Spinal cord (tissue), 10 donors: ENCODE measurements around the gene SPAG6. TPM values are rescaled to one million over a fixed set of nuclear protein-coding genes. Genes with fewer than 3 reads are reported as not detected.

Source experiments
- DNase-seq, 6 donors: peaks; one replicate each; pipeline versions ENCODE4 v3.0.0 to v3.0.0-alpha.2; 2013 to 2015; ENCODE audit warnings: low spot score in 6 of 6, low read depth in 4 of 6
- H3K27ac ChIP-seq: one replicate; pipeline ENCODE4 v1.5.1; 2013; ENCODE audit warnings: low read depth, low read length, control low read depth
- H3K27me3 ChIP-seq: one replicate; pipeline ENCODE4 v1.6.1; 2013; ENCODE audit warnings: low read length; ENCODE audit not compliant: control insufficient read depth, insufficient read depth
- H3K36me3 ChIP-seq: one replicate; pipeline ENCODE4 v1.6.1; 2013; ENCODE audit warnings: low read length; ENCODE audit not compliant: control insufficient read depth, insufficient read depth
- H3K4me1 ChIP-seq: one replicate; pipeline ENCODE4 v1.6.1; 2013; ENCODE audit warnings: low read length; ENCODE audit not compliant: control insufficient read depth, insufficient read depth
- H3K4me3 ChIP-seq: one replicate; pipeline ENCODE4 v1.5.1; 2013; ENCODE audit warnings: low read depth, low read length, control low read depth
- H3K9me3 ChIP-seq: one replicate; pipeline ENCODE4 v1.6.1; 2013; ENCODE audit warnings: low read length; ENCODE audit not compliant: control insufficient read depth, insufficient read depth
- WGBS: methylation state at CpG from one replicate; pipeline ENCODE4 v1.1.5; 2013; ENCODE audit warnings: missing lambda C conversion rate; ENCODE audit not compliant: insufficient coverage; 5-methylcytosine and 5-hydroxymethylcytosine counted together
- polyA plus RNA-seq, 2 donors: library from polyadenylated mRNA; unstranded; fragments of 120-200 nt; gene quantifications; one replicate each; pipeline ENCODE4 v1.2.1, GENCODE V29; 2013; ENCODE audit not compliant: insufficient read length in 2 of 2
- total RNA-seq, 2 donors: library from RNA; depleted of rRNA in 1 of 2; stranded (reverse); fragments of 120-200 nt in 1 of 2; fragments of >200 nt in 1 of 2; gene quantifications; one replicate each; pipeline versions ENCODE4 v1.2.3 to v1.2.4, GENCODE V29; 2013 to 2014
- donor health status: healthy.

Gene SPAG6
- total and polyA plus RNA-seq, 4 donors, result 4.5 to 19.4 (median 11.5) TPM

DNA sequence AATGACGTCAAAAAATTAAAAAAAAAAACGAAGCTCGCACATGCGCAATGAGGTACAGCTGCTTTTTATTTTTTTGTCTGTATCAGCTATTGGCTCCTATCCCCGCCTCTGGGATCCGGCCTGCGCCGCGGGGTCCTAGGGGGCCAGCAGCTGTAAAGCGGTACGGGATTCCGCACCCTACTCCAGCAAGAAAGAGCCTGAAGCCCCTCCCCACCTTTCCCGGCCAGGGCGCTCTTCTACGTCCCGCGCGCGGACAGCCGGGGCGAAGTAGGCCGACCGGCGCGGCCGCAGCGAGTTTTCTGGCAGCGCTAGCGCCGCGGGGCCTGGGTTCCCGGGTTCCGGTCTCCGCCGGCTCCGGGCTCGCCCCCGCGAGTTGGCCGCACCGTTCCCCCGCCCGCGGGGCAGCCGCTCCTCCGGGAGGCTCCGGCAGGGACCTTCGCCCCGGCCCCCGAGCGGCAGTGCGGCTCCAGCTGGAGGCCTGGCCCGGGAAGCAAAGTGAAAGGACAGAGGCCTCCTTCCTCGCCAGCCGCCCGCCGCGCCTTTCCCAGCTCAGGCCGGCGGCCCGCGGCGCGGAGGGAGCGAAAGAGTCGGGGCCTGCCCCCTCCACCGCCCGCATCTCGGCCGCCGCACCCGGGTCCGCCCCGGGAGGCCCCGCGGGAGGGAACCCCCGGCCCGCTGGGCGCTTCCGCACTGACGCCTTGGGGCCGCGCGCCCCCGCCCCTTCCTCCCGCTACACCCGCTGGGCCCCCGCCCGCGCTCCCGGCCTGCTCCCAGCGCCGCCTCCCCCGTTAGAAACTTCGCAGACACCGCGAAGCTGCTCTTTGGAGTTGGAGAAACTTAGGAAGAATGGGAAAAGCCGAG, 4.7 kb upstream of the SPAG6 start:
- no peaks in the 10 kb centered on the region for H3K9me3 ChIP-seq
- H3K4me3 ChIP-seq, result peak overlapping the region; percentile 70
- H3K36me3 ChIP-seq, result no peaks in the 10 kb centered on the region
- under 1% methylated on average over 79 of the region's 98 CpGs for WGBS
- H3K27me3 ChIP-seq, result peaks cover 94% of the 10 kb centered on the region
- peaks cover 31% of the 10 kb centered on the region for H3K4me1 ChIP-seq
- peak overlapping the region; percentile 71 for H3K27ac ChIP-seq
- peak in 2 of 6 donors; percentile 88 to 93 for DNase-seq

DNA sequence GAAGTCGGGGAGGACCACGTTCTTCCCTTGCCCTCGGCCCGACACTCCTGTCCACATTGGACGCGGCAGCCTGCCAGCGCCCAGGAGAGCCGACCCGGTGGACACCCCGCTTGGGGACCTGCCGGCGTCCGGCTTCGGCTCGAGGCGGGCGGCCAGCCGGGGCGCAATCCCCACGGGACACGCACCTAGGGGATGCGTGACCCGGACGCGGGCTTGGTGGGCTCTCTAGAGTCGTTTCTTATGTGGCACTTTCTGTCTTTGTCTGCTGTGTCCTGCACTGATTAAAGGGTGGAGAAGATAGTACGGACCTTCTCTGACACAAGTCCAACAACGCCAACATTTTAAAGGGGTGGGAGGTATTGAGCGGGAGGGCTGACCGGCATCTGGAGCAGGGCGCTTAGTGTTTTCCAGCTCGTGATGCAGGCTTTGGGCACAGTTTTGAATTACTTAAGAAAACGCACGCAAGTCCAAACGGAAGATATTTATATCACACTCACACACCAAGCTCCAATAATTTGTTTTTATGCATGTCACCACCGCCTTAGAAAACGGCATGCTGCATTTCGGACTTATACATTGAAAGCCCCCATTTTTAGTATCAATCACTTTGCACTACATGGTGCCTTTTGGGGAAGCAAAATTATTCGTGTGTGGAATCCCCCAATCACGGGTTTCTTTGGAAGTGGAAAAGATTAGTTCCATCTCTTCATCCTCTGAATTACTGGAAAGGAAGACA, 3.9 kb upstream of the SPAG6 start:
- no peak overlapping the region for H3K27ac ChIP-seq
- H3K36me3 ChIP-seq, result no peaks in the 10 kb centered on the region
- H3K27me3 ChIP-seq, result peaks cover 94% of the 10 kb centered on the region
- DNase-seq, result peak in 2 of 6 donors; percentile 45 to 58
- peak overlapping the region; percentile 70 for H3K4me3 ChIP-seq
- H3K4me1 ChIP-seq, result peaks cover 26% of the 10 kb centered on the region
- WGBS, result 0% methylated on average over 31 of the region's 40 CpGs
- no peaks in the 10 kb centered on the region for H3K9me3 ChIP-seq

GRCh38 chr10:22341926-22342196, 3.4 kb upstream of the SPAG6 start:
- peaks cover 93% of the 10 kb centered on the region for H3K27me3 ChIP-seq
- WGBS, result no CpG with 5 or more reads among the region's 3 CpGs
- H3K4me1 ChIP-seq, result peaks cover 21% of the 10 kb centered on the region
- no peak overlapping the region for H3K27ac ChIP-seq
- no peak overlapping the region for H3K4me3 ChIP-seq
- H3K9me3 ChIP-seq, result no peaks in the 10 kb centered on the region
- H3K36me3 ChIP-seq, result no peaks in the 10 kb centered on the region
- DNase-seq, result peak in 2 of 6 donors; percentile 44 to 50

DNA sequence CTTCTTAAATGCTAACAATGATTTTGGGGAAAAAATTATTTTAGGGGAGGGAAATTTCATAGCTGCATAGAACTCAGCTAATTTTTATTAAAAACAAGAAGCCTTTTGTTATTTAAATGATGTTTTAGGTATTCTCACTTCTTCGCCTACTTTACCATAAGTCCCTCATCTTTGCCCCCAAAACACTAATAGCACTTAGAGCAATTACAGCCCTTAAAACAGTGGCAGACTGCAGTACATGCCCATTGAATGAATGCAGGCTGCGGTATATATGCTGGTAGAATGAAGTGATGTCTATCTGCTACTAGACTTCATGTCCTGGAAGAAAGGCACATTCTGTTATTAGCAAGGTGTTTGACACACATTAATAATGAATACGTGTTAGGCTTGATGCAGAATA, 2.9 kb upstream of the SPAG6 start:
- Histone ChIP-seq H3K27me3 (peaks cover 92% of the 10 kb centered on the region), H3K4me3 (no peak overlapping the region), H3K27ac (no peak overlapping the region), H3K36me3 (no peaks in the 10 kb centered on the region), H3K4me1 (peaks cover 19% of the 10 kb centered on the region), H3K9me3 (no peaks in the 10 kb centered on the region)
- peak in 2 of 6 donors; percentile 37 to 48 for DNase-seq
- WGBS, result no CpG with 5 or more reads among the region's 3 CpGs

- DNase-seq, result peak in 1 of 6 donors; percentile 18
- H3K4me3 ChIP-seq, result no peak overlapping the region
- no peaks in the 10 kb centered on the region for H3K36me3 ChIP-seq
- H3K27me3 ChIP-seq, result peaks cover 84% of the 10 kb centered on the region
- H3K4me1 ChIP-seq, result peaks cover 19% of the 10 kb centered on the region
- H3K27ac ChIP-seq, result no peak overlapping the region
- H3K9me3 ChIP-seq, result no peaks in the 10 kb centered on the region
- no CpG with 5 or more reads among the region's 3 CpGs for WGBS
Measured at GRCh38 chr10:22343731-22344130, 1.6 kb upstream of the SPAG6 start.

GRCh38 chr10:22344249-22344648, 1.0 kb upstream of the SPAG6 start:
- H3K27me3 ChIP-seq, result peaks cover 79% of the 10 kb centered on the region
- no peak overlapping the region for H3K4me3 ChIP-seq
- H3K27ac ChIP-seq, result no peak overlapping the region
- no peaks in the 10 kb centered on the region for H3K36me3 ChIP-seq
- peaks cover 19% of the 10 kb centered on the region for H3K4me1 ChIP-seq
- no CpG with 5 or more reads among the region's 1 CpG for WGBS
- DNase-seq, result peak in 2 of 6 donors; percentile 20 to 22
- H3K9me3 ChIP-seq, result no peaks in the 10 kb centered on the region

GRCh38 chr10:22344781-22345300, 455 bp upstream of the SPAG6 start:
- H3K4me3 ChIP-seq, result no peak overlapping the region
- no peaks in the 10 kb centered on the region for H3K36me3 ChIP-seq
- DNase-seq, result peak in 2 of 6 donors; percentile 1 to 30
- WGBS, result 3% methylated on average over 26 of the region's 26 CpGs
- H3K9me3 ChIP-seq, result no peaks in the 10 kb centered on the region
- peaks cover 19% of the 10 kb centered on the region for H3K4me1 ChIP-seq
- no peak overlapping the region for H3K27ac ChIP-seq
- peaks cover 73% of the 10 kb centered on the region for H3K27me3 ChIP-seq

- peak in 3 of 6 donors; percentile 21 to 34 (median 26) for DNase-seq
- no peaks in the 10 kb centered on the region for H3K36me3 ChIP-seq
- H3K9me3 ChIP-seq, result no peaks in the 10 kb centered on the region
- H3K27me3 ChIP-seq, result peaks cover 64% of the 10 kb centered on the region
- WGBS, result 0% methylated on average over 1 of the region's 8 CpGs
- peaks cover 12% of the 10 kb centered on the region for H3K4me1 ChIP-seq
- H3K27ac ChIP-seq, result no peak overlapping the region
- no peak overlapping the region for H3K4me3 ChIP-seq
Measured at GRCh38 chr10:22346096-22346661, 883 bp downstream of the SPAG6 start.

DNA sequence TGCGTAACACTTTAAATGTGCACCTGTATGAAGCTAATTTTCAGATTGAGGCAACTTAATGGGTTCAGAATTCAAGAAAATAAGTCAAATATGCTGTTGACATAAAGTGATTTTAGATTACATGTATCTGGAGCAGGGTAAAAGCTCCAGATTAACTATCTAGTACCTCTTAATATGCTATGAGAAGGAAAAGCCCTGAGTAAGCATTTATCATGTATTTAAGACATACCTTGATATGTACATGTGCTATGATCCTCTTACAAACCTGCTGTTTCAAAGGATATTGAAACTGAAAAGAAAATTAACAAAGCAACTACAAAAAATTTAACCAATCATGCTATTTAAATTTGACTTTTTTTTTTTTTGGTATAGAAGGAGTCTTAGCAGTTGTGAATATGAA, 4.5 kb downstream of the SPAG6 start:
- peaks cover 30% of the 10 kb centered on the region for H3K27me3 ChIP-seq
- H3K4me3 ChIP-seq, result no peak overlapping the region
- WGBS, result no CpG with 5 or more reads among the region's 1 CpG
- no peak for DNase-seq
- H3K27ac ChIP-seq, result no peak overlapping the region
- H3K36me3 ChIP-seq, result no peaks in the 10 kb centered on the region
- no peaks in the 10 kb centered on the region for H3K9me3 ChIP-seq
- peaks cover 9% of the 10 kb centered on the region for H3K4me1 ChIP-seq
